Caki2 (cell line): ENCODE results near the gene LHX4. TPM values are rescaled to one million over a fixed set of nuclear protein-coding genes. Genes with fewer than 3 reads are reported as not detected.
A peak's percentile ranks its signal among the peaks of the same experiment; 100 is the strongest.

Source experiments
- DNase-seq: peaks from one replicate; pipeline ENCODE4 v3.0.0-alpha.2; 2015; ENCODE audit warnings: low read depth
- in situ Hi-C: cut with HindIII; loops from 2 replicates; pipeline ENCODE4 v1.10.0; 2016; ENCODE audit warnings: low sequenced_read_pairs, low pct_unique_long_range_greater_than_20kb, mixed read lengths
- total RNA-seq: library from RNA; depleted of rRNA; stranded (reverse); fragments of >200 nt; shearing (Covaris generic); gene quantifications from 2 replicates; pipeline ENCODE4 v1.2.3, GENCODE V29; 2014; ENCODE audit warnings: low replicate concordance

The LHX4 gene
- total RNA-seq, 1 experiment from 2014 or later: not detected

GRCh38 chr1:180250883-180251509 lies 20.9 kb downstream of the LHX4 start:
- DNase-seq: no peak
- in situ Hi-C loops: no loop called here

- no peak for DNase-seq
- in situ Hi-C loops: no loop called here
Measured at GRCh38 chr1:180251526-180252305, 21.7 kb downstream of the LHX4 start.

DNA sequence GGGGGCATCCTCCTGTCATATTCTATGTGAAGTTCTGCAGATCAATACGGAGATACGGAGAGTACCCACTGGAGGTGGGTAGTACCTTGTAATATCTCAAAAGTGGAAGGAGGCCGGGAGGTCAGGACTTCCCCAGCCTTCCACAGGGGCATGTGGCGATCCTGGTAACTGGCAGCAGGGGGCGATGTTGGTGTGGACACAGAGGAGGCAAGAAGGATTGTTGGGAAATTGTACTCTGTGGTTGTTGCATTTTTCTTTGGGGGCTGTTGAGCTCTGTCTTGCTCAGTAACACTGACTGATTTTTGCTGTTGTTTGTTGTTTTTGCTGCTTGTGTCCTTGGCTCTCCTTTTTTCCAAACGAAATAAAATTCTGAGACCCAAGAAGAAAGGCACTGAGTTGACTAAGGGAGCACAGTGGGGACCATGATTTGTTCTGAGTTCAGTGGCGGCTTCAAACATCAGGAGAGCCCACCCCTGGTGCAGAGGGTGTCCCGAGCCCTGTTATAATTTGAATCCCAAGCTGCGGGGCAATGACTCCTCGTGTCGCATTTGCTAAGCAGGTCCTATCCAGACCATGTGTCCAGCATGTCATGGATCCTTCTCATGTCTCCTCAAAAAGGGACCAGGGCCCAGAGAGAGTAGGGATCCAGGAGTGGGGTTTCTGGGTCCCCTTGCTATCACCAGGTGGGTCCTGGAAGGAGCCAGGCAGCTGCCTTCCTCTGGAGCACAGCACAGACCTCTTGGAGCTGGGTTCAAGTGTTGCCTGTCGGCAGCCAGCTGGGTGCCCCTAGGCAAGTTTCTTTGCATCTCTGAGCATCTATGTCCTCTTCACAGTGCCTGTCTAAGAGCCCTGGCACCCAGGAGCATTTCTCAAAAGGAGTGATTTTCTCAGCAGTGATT lies 22.8 kb downstream of the LHX4 start:
- in situ Hi-C loops: no loop called here

GRCh38 chr1:180253585-180254495 lies 23.8 kb downstream of the LHX4 start:
- DNase-seq: no peak

More for the DNA sequence above, 22.8 kb downstream of the LHX4 start:
- peak; percentile 46 for DNase-seq

GRCh38 chr1:180254496-180254819 lies 24.4 kb downstream of the LHX4 start:
- no peak for DNase-seq

More at GRCh38 chr1:180253585-180254495, 23.8 kb downstream of the LHX4 start:
- in situ Hi-C loops: no loop called here

GRCh38 chr1:180254854-180255253 lies 24.8 kb downstream of the LHX4 start:
- in situ Hi-C loops: no loop called here

More at GRCh38 chr1:180254496-180254819, 24.4 kb downstream of the LHX4 start:
- in situ Hi-C loops: no loop called here

GRCh38 chr1:180255536-180256340 lies 25.7 kb downstream of the LHX4 start:
- in situ Hi-C loops: no loop called here
- DNase-seq: no peak

More at GRCh38 chr1:180254854-180255253, 24.8 kb downstream of the LHX4 start:
- DNase-seq: no peak

- no peak for DNase-seq
- in situ Hi-C loops: no loop called here
Measured at GRCh38 chr1:180256341-180257027, 26.4 kb downstream of the LHX4 start.

- in situ Hi-C loops: no loop called here
Measured at GRCh38 chr1:180257028-180257386, 26.9 kb downstream of the LHX4 start.

GRCh38 chr1:180257486-180257885 lies 27.4 kb downstream of the LHX4 start:
- in situ Hi-C loops: no loop called here
- DNase-seq: no peak

More at GRCh38 chr1:180257028-180257386, 26.9 kb downstream of the LHX4 start:
- DNase-seq: no peak

DNA sequence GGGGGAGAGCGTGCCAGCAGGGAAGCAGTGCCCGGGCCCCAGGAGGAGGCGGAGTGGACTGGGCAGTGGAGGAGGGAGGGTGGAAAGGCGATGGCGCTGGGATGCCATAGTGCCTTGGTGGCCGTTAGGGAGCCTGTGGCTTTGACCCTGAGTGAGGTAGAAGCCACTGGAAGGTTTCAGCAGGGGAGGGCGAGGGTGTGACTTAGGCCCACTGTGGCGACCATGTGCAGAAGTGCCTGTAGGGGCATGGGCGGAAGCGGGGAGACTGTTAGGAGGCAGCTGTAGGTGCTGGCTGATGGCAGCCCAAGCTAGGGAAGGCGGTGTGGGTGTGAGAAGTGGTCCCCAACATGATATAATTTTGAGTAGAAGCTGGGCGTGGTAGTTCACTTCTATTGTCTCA lies 28.2 kb downstream of the LHX4 start:
- in situ Hi-C loops: no loop called here
- no peak for DNase-seq

- in situ Hi-C loops: no loop called here
- no peak for DNase-seq
Measured at GRCh38 chr1:180258935-180259334, 28.9 kb downstream of the LHX4 start.

DNA sequence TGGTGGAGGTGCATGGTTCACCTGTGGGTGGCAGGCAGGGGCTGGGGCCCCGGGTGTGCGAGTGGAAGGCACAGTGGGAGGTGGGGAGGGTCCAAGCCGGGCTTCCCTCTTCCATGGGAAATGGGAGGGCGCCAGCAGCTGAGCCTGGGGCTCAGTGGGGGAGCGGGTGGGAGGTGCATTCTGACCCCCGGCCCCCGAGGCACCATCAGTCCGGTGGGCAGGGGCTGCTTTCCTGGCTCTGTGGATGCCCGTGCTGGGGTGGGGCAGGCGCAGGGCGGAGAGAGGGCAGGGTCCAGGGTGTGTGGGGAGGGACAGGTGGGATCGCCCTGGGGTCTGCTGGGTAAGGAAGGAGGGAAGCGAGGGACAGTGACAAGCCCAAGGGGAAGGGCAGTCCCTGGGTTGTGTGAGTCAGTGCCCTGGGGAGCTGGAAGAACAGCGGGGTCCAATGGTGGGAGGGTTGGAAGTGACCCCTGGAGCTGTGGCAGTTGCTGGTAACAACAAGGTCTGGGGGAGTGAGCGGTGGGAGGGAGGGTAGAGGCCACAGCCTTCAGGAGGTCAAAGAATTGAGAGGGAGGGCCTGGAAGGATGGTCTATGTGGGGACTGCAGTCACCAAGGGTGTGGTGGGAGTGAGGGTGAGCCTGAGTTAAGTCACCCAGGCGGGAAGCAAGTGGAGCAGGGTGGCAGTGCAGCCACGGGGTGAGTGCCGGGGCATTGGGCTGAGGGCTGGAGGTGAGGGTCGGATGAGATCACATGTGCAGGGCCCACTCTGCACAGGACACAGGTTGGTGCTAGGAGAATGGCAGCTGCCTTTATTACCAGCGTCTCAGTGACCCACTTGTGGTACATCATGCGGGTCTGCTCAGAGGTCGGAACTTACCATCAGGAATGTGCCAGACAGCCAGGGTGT lies 29.6 kb downstream of the LHX4 start:
- DNase-seq: no peak
- in situ Hi-C loops: no loop called here

GRCh38 chr1:180260541-180260940 lies 30.5 kb downstream of the LHX4 start:
- no peak for DNase-seq

GRCh38 chr1:180261030-180261429 lies 31.0 kb downstream of the LHX4 start:
- in situ Hi-C loops: no loop called here

More at GRCh38 chr1:180260541-180260940, 30.5 kb downstream of the LHX4 start:
- in situ Hi-C loops: no loop called here

More at GRCh38 chr1:180261030-180261429, 31.0 kb downstream of the LHX4 start:
- no peak for DNase-seq
